C4-2B (cell line): Measurements from ENCODE around the gene ARV1.

Source experiments
- CTCF ChIP-seq: fragments of 450-650 bp; conservative IDR thresholded peaks from 2 replicates; pipeline ENCODE4 v1.5.1; 2017; ENCODE audit warnings: mild to moderate bottlenecking
- ZFX ChIP-seq: fragments of 450-650 bp; IDR thresholded peaks from 2 replicates; pipeline ENCODE4 v1.6.1; 2017

DNA sequence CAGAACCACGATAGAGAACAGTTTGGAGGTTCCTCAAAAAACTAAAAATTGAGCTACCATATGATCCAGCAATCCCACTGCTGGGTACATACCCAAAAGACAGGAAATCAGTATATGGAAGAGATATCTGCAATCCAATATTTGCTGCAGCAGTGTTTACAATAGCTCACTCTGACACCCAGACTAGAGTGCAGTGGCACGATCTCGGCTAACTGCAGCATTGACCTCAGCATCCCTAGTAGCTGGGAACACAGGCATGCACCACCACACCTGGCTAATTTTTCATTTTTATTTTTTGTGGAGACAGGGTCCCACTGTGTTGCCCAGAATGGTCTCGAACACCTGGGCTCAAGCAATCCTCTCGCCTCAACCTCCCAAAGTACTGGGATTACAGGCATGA is 13.4 kb upstream of the ARV1 start:
- TF ChIP-seq CTCF (no peak), ZFX (no peak)
